Astrocyte (in vitro differentiated cells and primary cell): ENCODE results near the gene GMDS. TPM values are rescaled to one million over a fixed set of nuclear protein-coding genes. Genes with fewer than 3 reads are reported as not detected.

Experiments
- DNase-seq: peaks from one replicate; pipeline ENCODE4 v3.0.0-alpha.2; 2010; ENCODE audit warnings: low read depth
- FAIRE-seq: peaks from 2 replicates; lab custom pipeline; 2011; peaks lifted over from hg19 to GRCh38; lab: Jason Lieb, UNC
- H2AFZ ChIP-seq: 2 replicates; pipeline ENCODE4 v1.6.0; 2012; ENCODE audit warnings: low read depth, low read length, inconsistent platforms
- H3K27ac ChIP-seq: 2 replicates; pipeline ENCODE4 v1.5.1; 2011; ENCODE audit warnings: low read depth, low read length, inconsistent platforms
- H3K27me3 ChIP-seq: 2 replicates; pipeline ENCODE4 v1.6.0; 2011; ENCODE audit warnings: low read length, inconsistent platforms; ENCODE audit not compliant: insufficient read depth
- H3K36me3 ChIP-seq: 2 replicates; pipeline ENCODE4 v1.5.1; 2011; ENCODE audit warnings: low read length, inconsistent platforms; ENCODE audit not compliant: insufficient read depth
- H3K4me1 ChIP-seq: 2 replicates; pipeline ENCODE4 v1.5.1; 2011; ENCODE audit warnings: low read length, inconsistent platforms; ENCODE audit not compliant: insufficient read depth
- H3K4me2 ChIP-seq: 2 replicates; pipeline ENCODE4 v1.6.0; 2012; ENCODE audit warnings: low read length, inconsistent platforms
- H3K4me3 ChIP-seq: 2 replicates; pipeline ENCODE4 v1.5.1; 2011; ENCODE audit warnings: low read depth, mild to moderate bottlenecking, low read length, inconsistent platforms; ENCODE audit not compliant: insufficient read depth
- H3K79me2 ChIP-seq: 2 replicates; pipeline ENCODE4 v1.6.0; 2012; ENCODE audit warnings: mild to moderate bottlenecking, low read length, inconsistent platforms; ENCODE audit not compliant: insufficient read depth
- H3K9ac ChIP-seq: 2 replicates; pipeline ENCODE4 v1.6.0; 2012; ENCODE audit warnings: mild to moderate bottlenecking, low read length, inconsistent platforms
- H3K9me3 ChIP-seq: 2 replicates; pipeline ENCODE4 v1.5.1; 2012; ENCODE audit warnings: low read depth, mild to moderate bottlenecking, low read length, inconsistent platforms; ENCODE audit not compliant: insufficient read depth
- H4K20me1 ChIP-seq: 2 replicates; pipeline ENCODE4 v1.6.0; 2012; ENCODE audit warnings: low read length, inconsistent platforms; ENCODE audit not compliant: insufficient read depth
- H3K27ac Mint-ChIP-seq: one replicate; pipeline ENCODE4 v1.8.0; 2021; ENCODE audit warnings: mild to moderate bottlenecking, mixed read lengths; ENCODE audit not compliant: unreplicated experiment
- H3K27me3 Mint-ChIP-seq: one replicate; pipeline ENCODE4 v1.8.0; 2021; ENCODE audit warnings: low read depth, mixed read lengths; ENCODE audit not compliant: unreplicated experiment
- H3K36me3 Mint-ChIP-seq: one replicate; pipeline ENCODE4 v1.8.0; 2021; ENCODE audit warnings: low read depth, mixed read lengths; ENCODE audit not compliant: unreplicated experiment
- H3K4me1 Mint-ChIP-seq: one replicate; pipeline ENCODE4 v1.8.0; 2021; ENCODE audit warnings: low read depth, mixed read lengths; ENCODE audit not compliant: unreplicated experiment
- H3K4me3 Mint-ChIP-seq: one replicate; pipeline ENCODE4 v1.8.0; 2021; ENCODE audit warnings: mild to moderate bottlenecking, moderate library complexity, mixed read lengths; ENCODE audit not compliant: unreplicated experiment
- H3K9me3 Mint-ChIP-seq: one replicate; pipeline ENCODE4 v1.8.0; 2021; ENCODE audit warnings: mild to moderate bottlenecking, mixed read lengths; ENCODE audit not compliant: unreplicated experiment
- EZH2 ChIP-seq: IDR thresholded peaks from 2 replicates; pipeline ENCODE4 v1.6.1; 2012; ENCODE audit warnings: mild to moderate bottlenecking, low read length, inconsistent platforms; ENCODE audit not compliant: insufficient read depth
- total RNA-seq: library from RNA; stranded (reverse); gene quantifications from 2 replicates; pipeline ENCODE4 v1.2.1, GENCODE V29; 2021
- TF ChIP-seq, protein P1 (sequence below): IDR thresholded peaks from 2 replicates; pipeline ENCODE4 v1.5.1; 2011; ENCODE audit warnings: low read depth, mild to moderate bottlenecking, inconsistent platforms, low read length, moderate library complexity; ENCODE audit not compliant: insufficient read depth

GMDS gene
- total RNA-seq, 1 donor from 2014 or later: 9.4 TPM

DNA sequence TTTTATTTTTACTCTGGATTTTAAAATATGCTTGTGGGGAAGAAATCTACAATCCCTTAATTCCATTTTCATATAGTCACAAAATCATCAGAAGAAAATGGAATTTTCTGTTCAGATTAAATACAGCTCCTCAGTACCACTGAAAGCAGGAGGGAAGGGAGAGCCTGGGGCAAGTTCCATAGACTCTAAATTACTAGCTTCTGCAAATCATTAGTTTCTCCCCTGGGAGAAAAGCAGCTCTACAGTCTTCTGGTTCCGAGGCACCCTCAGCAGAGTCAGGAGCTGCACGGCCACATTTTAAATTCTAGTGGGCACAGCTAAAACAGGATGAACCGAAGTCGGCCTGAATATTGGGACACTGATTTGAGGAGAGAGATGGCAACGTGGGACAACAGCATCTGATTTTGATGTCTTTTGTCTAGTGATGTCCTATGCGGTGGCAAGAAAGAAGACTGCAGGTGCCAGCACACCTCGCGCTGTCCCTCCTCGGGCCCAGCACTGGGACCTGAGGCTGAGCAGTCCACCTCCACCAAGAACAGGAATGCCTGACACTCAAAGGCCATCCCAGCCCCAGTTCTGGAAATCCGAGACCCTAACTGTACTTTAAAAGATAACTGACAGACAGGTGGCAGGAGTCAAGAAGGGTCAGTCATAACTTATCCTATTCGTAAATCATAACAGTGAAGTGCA, 545.0 kb downstream of the GMDS start:
- Histone ChIP-seq H3K9me3 (no peaks in the 10 kb centered on the region), H3K4me3 (no peak overlapping the region), H3K4me2 (no peak overlapping the region), H3K9ac (no peak overlapping the region), H2AFZ (no peak overlapping the region), H3K36me3 (no peaks in the 10 kb centered on the region), H3K27me3 (no peaks in the 10 kb centered on the region), H3K79me2 (no peaks in the 10 kb centered on the region), H4K20me1 (no peaks in the 10 kb centered on the region), H3K4me1 (peaks cover 20% of the 10 kb centered on the region), H3K27ac (no peak overlapping the region)
- Mint-ChIP-seq H3K9me3 (peaks cover 9% of the 10 kb centered on the region), H3K27me3 (peaks cover 7% of the 10 kb centered on the region), H3K27ac (no peak overlapping the region), H3K36me3 (no peaks in the 10 kb centered on the region), H3K4me1 (peaks cover 13% of the 10 kb centered on the region), H3K4me3 (no peak overlapping the region)
- DNase-seq (no peak), FAIRE-seq (no peak)
- no peak for TF ChIP-seq EZH2
- TF ChIP-seq, protein P1, sequence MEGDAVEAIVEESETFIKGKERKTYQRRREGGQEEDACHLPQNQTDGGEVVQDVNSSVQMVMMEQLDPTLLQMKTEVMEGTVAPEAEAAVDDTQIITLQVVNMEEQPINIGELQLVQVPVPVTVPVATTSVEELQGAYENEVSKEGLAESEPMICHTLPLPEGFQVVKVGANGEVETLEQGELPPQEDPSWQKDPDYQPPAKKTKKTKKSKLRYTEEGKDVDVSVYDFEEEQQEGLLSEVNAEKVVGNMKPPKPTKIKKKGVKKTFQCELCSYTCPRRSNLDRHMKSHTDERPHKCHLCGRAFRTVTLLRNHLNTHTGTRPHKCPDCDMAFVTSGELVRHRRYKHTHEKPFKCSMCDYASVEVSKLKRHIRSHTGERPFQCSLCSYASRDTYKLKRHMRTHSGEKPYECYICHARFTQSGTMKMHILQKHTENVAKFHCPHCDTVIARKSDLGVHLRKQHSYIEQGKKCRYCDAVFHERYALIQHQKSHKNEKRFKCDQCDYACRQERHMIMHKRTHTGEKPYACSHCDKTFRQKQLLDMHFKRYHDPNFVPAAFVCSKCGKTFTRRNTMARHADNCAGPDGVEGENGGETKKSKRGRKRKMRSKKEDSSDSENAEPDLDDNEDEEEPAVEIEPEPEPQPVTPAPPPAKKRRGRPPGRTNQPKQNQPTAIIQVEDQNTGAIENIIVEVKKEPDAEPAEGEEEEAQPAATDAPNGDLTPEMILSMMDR: no peak

DNA sequence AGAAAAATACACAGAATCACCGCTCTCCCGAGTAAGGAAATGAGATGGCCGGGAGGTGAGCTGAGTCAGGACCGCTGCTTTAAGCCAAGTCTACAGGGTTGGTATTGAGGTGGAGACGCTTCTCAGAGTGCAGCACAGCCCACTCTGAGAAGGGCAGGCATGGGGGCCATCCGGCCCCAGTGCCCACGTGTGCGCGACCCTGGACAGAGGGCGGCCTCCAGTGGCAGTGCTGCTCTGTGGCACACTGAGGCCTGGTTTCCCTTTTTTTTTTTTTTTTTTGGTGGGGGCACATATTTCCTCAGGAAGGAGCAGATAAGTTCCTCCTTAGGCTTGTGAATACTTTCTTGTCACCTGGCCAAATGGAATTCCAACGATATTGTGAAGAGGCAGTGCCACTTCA, 546.9 kb downstream of the GMDS start:
- Histone ChIP-seq H4K20me1 (no peaks in the 10 kb centered on the region), H3K9me3 (no peaks in the 10 kb centered on the region), H3K27ac (no peak overlapping the region), H3K4me1 (peaks cover 20% of the 10 kb centered on the region), H3K4me2 (peak overlapping the region; percentile 7), H3K36me3 (no peaks in the 10 kb centered on the region), H3K9ac (no peak overlapping the region), H3K4me3 (no peak overlapping the region), H3K79me2 (no peaks in the 10 kb centered on the region), H2AFZ (no peak overlapping the region), H3K27me3 (no peaks in the 10 kb centered on the region)
- Mint-ChIP-seq H3K4me3 (no peak overlapping the region), H3K27ac (no peak overlapping the region), H3K4me1 (peaks cover 13% of the 10 kb centered on the region), H3K27me3 (peaks cover 3% of the 10 kb centered on the region), H3K36me3 (no peaks in the 10 kb centered on the region), H3K9me3 (peaks cover 9% of the 10 kb centered on the region)
- DNase-seq (no peak), FAIRE-seq (no peak)
- TF ChIP-seq, protein P1: no peak
- no peak for TF ChIP-seq EZH2

DNA sequence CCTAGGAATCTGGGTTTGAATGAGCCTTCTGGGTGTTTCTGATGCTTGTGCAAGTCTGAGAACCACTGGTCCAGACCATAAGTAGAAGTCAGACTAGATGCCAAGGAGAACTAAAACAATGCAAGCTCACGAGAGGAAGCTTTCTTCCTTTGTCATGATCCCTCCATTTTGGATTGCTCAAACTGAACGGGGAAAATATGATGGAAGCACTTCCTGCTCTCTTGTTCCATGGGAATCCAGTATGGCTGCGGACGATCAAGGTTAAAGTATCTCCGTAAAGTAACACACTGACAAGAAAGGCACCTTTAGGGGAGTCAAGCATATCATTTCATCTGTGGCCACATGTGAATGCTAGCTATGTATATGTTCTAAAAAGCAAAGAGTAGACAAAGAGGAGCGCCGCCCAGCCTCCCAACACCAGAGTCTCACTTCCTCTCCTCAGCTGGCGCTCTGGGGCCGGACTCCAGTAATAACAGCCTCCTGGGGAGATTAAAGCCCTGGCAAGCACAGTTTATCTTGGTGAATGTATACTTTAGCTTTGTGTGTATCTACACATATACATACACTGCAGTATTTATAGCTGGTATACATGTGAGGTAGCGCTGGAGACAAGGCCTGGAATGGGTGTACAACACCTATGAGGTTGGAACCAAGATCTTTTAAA, 547.6 kb downstream of the GMDS start:
- Histone ChIP-seq H3K4me2 (peak overlapping the region; percentile 7), H3K36me3 (no peaks in the 10 kb centered on the region), H3K79me2 (no peaks in the 10 kb centered on the region), H3K27ac (no peak overlapping the region), H4K20me1 (no peaks in the 10 kb centered on the region), H3K9me3 (no peaks in the 10 kb centered on the region), H3K9ac (no peak overlapping the region), H3K4me3 (no peak overlapping the region), H3K27me3 (no peaks in the 10 kb centered on the region), H2AFZ (no peak overlapping the region), H3K4me1 (peaks cover 18% of the 10 kb centered on the region)
- H3K9me3 Mint-ChIP-seq: peaks cover 10% of the 10 kb centered on the region
- DNase-seq (no peak), FAIRE-seq (no peak)
- no peak overlapping the region for H3K4me3 Mint-ChIP-seq
- TF ChIP-seq, protein P1: no peak
- no peak for TF ChIP-seq EZH2
- no peaks in the 10 kb centered on the region for H3K36me3 Mint-ChIP-seq
- H3K27ac Mint-ChIP-seq: no peak overlapping the region
- peaks cover 13% of the 10 kb centered on the region for H3K4me1 Mint-ChIP-seq
- peaks cover 3% of the 10 kb centered on the region for H3K27me3 Mint-ChIP-seq
